HG03045 (cell line): ENCODE data around the gene HOXD1.

Experiments
- ATAC-seq: cut with Tn5 transposase; IDR thresholded peaks from one replicate; pipeline ENCODE4 v1.9.1; 2021; ENCODE audit warnings: mild to moderate bottlenecking, moderate library complexity; ENCODE audit not compliant: unreplicated experiment

The HOXD1 gene

DNA sequence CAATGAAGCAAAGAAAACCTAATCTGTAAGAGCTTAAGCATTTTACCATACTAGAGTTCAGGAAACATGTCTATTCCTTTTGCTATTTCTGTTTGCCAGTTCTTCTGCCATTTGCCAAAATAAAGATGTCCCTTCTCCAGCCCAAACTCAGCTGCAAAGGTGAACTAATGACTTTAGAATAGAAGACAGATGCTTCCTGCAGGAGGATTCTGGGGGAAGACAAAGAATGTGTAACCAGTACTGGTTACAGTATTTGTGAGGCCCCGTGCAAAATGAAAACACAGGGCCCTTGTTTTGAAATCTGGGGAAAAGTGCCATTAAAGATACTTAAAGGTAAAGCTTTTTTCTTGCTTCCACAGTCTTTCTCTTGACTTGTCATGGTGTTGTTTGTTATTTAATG is 46.5 kb downstream of the HOXD1 start:
- ATAC-seq: no peak

DNA sequence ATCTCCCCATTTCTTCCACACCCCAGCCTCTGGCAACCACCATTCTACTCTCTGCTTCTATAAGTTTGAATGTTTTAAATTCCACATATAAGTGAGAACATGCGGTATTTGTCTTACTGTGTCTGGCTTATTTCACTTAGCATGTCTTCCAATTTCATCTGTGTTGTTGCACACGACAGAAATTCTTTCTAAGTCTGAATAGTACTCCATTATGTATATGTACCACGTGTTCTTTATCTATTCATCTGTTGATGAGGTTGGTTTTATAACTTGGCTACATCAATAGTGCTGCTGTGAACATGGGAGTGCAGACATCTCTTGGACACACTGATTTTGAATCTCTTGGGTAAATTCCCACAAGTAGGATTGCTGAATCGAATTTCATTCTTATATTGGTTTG is 49.0 kb downstream of the HOXD1 start:
- ATAC-seq: no peak

DNA sequence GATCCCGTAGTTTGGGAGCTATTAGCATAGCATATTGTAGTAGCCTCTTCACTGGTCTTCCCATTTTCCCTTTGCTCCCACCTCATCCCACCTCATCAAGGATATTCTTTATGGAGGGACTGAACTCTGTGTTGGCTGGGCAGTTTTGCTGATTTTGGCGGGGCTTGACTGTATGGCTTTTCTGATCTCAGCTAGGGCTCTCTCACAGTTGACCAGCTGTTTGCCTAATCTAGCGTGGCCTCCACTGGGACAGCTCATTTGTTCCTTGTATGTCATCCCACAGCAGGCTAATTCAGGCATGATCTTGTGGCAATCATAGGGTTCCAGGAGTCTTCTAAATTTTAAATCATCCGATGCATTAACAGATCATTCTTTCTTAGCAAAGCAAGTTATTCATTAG is 50.6 kb downstream of the HOXD1 start:
- ATAC-seq: no peak

DNA sequence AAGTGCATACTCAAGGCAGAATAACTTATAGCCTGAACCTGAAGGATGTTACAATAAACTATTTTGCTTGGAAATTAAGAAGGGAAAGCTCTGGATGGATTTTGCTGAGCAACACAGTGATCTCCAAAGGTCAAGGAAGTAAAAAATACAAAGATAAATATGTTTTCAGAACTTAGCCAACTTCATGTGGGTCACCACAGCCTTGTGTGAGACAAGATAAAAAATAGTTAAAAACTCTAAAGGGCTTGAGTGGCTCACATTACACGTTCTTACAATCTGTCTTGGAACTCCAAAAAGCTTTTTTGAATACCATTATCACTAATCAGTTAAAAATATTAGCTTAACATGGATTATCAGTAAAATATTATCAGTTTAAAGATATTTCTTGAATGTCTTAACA is 51.8 kb downstream of the HOXD1 start:
- no peak for ATAC-seq
